SK-N-DZ (cell line): ENCODE data around the gene UBTD2.

ENCODE experiments used
- DNase-seq: peaks from one replicate; pipeline ENCODE4 v3.0.0-alpha.2; 2015; ENCODE audit warnings: low spot score
- small RNA-seq, 2 experiments: library from RNA; depleted of rRNA; stranded (forward); fragments of <200 nt; gene quantifications; one replicate each; pipeline ENCODE3, GENCODE V24; 2014

Gene UBTD2

DNA sequence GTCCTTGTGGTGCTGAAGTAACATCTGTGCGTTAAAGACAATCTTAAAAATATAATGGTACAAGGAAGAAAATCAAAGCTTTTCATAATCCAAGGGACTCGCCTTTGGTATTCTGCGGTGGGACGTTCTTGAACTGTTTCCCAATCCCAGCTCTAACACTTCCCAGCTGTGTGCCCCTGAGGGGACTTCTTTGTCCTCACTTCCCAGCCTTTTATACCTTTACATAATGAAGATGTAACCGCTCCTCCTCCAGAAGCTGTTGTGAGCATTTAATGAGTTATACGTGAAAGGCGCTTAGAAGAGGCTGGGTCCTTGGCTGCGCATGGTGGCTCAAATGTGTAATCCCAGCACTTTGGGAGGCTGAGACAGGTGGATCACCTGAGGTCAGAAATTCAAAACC is 112.4 kb downstream of the UBTD2 start:
- no peak for DNase-seq

DNA sequence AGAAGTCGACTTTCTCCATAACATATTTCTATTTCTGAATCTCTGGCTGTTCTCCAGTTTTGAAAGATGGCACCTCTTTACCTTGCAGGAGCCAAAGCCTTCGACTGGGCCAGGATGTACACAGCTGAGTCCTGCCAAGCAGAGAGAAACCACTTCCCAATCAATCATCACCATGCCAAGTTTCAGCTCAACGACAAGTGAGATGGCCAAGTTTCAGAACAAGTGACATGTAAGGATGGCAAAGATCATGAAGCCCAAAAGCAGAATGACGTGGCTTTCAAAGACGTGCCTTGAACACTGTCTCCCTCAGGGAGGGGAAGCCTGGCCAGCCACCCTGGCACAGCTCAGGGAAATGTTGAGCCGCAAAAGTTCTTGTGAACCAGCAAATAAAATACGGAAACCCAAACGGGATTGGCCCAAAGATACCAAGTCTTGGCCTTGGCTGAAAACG is 113.3 kb downstream of the UBTD2 start:
- no peak for DNase-seq

DNA sequence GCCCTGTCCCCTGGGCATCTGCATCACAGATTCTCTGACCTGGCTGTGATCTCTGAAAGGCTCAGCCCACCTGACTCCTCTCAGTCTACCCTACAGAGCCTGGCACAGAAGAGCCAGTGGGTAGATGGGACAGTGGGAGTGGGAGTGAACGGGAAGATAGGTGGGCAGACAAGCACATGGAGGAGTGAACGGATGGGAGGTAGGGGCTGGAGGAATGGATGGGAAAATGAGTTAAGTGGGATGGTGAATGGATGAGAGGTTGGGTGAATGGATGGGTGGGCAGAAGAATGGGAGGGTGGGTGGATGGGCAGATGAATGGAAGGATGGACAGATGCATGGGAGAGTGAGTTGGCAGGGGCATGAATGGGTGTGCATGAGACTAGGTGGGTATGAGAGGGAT is 114.3 kb downstream of the UBTD2 start:
- no peak for DNase-seq

DNA sequence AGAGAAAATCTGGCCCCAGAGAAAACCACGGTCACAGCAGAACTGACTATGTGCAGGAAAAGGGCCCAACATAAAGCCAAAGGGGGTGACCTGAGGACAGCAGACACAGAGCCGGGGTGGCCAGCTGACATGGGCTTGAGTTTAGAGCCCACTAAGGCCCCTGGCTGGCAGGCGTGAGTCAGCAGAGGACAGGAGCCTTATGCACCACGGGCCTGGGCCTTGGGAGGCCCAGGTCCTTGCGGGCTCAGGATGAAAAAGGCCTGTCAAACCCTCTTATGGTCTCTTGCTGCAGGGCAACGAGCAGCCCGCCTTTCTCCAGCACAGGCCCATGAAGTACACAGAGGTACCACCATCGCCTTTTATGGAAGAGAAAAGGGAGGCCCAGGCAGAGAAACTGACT is 115.3 kb downstream of the UBTD2 start:
- DNase-seq = no peak

DNA sequence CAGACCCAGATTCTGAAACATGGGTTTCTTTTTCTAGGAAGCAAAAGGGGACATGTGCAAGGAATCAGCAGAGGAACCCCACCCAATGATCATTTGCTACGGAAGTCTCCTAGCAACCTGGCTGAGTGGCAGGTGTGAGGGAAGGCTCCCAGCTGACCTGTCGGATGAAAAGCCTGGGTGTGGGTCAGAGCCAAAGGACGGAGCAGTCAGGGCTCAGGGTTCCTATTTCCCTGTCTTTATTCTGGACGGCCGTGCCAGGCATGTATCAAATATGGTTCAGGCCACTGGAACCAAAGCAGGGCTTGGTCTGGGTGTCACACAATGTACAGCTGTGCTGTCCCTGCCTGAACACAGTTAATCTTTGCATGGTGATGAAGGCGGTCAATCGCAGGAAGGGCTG is 115.7 kb downstream of the UBTD2 start:
- no peak for DNase-seq

DNA sequence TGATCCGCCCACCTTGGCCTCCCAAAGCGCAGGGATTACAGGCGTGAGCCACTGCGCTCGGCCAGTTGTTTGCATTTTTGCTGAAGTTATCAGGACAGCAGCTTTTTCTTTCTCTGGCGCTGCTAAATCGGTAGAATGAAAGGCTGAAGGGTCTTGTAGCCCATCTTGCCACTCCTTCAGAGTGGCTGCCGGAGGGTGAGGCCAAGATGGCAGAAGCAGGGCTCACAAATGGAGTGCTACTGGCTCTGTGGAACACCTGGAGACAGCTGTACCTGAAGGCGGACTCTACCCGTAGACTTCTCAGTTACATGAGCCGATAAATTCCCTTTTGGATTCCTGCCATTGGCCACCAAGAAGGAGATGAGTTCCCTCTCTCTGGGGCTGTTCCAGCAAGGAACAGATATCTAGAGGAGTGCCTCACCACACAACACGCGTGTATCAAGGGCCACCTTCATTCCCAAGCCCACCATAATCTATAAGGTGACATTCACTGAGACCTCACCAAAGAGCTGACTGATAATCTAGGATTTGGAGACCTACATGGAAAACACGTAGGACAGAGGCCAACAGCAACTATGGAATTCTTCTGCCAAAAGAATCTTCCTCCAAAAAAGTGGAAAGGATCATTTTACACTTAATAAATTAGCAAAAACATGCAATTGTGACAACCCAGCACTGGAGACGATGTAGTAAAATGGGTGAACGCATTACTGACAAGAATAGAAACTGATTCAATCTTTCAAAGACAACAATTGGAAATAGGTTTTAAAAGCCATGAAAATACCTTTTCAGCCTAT is 117.3 kb downstream of the UBTD2 start:
- DNase-seq = no peak

DNA sequence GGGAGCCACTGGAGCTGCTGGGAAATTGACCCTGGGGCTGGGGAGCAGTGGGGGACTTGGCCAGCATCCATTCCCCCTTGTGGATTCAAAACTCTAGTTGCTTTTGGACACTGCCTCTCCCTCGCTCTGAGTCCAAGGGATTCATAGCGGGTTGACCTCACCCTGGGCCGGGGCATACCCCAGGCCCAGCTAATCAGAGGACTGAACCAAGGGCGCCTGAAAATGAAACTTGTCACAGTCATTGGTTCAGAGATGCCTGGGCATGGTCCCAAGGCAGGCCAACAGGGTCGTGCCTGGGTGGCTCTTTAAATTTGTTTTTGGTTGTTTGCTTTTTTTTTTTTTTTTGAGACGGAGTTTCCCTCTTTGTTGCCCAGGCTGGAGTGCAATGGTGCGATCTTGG is 118.1 kb downstream of the UBTD2 start:
- DNase-seq = no peak

DNA sequence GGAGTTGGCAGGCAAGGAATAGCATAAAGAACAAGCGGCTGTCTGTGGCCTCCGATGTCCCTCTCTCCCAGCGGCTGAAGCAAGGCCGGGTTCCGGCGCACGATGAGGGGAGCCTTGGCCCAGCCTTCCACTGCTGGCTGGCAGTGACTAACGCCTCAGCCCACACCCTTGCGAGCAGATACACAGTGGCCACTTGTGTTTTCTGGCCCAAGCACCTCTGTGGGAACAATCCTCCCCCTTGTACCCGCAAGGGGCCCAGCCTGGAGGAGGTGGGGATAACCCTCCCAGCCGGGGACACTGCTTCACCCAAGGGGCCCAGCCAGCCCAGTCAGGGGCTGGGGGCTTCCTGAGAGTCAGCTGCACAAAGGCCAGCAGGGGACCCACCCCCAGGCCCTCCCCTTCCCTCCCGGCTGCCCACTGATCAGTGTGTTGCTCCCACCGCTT is 118.8 kb downstream of the UBTD2 start:
- no peak for DNase-seq

DNA sequence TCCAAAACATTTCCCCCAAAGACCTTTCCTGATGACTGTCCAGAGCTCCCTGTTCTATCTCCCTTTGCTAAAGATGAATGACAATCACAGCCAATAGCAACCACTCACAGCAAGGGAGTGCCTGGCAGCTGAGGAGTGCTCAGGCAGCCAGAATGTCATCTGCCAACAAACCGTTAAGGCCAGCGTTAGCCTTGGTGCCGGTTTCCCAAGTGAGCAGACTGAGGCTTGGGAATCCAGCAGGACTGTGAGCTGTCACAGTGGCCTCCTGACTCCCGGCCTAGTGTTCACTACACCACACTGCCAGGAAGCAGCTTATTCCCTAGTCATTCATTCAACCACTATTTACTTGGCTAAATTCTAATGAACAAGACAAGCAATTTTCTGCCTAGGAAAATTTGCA is 120.2 kb downstream of the UBTD2 start:
- DNase-seq = no peak

DNA sequence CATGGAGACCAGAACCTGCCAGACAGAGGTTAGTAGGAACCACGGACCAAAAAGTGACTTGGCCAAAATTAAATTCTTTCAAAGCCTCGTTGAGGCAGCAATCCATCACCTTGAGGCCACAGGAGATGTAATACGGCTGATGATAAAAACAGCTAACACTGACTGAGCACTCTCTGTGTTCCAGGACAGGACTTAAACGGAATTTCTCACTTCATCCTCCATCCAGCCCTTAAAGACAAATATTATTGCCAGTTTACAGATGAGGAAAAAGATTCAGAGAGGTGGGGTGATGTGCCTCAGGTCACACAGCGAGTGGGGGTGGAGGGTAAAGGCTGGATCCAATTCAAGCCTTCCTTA is 120.6 kb downstream of the UBTD2 start:
- no peak for DNase-seq

DNA sequence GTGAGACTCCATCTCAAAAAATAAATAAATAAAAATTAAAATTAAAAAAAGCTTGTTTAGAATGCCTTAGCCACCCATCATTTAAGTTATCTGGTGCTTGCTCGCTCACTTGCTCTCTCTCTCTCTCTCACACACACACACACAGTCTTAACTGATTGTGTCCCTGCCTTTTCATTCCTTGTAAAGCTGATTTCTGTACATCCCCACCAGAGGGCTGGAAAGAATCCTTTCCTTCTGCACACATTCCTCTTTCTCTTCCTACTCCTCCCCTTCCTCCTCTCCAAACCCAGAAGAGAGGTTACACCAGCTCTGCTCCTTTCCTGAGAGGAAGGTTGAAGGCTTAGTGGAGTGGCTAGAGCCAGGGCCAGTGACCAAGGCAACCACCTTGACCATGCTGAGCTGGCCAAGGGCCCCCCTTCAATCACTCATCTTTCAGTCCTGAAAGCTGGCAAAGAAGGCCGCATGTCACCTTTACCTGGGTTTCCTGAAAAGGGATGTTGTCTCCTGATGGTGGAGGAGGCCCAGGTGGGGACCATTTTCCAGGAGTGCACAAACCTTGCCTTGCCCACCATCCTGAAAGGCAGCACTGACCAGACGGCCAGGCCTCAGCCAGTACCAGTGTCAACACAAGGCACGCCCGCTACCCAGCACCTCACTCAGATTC is 121.1 kb downstream of the UBTD2 start:
- no peak for DNase-seq

DNA sequence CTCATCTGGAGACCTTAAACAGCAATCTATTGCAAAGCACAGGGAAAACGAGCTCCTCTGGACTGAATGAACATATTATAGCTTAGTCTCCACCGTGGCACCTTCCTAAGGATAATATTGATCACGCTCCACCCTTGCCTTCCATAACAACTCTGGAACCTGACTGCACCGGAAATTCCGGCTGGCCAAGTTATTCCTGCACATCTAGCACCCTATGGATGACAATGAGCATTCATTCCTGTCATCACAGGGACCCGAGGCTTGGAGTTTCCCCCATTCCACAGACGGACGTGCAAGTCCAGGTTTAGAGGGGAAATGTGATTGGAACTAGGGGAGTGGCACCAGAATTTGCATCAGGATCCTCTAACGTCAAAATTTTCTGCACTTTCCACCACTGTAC is 123.1 kb downstream of the UBTD2 start:
- no peak for DNase-seq

Small RNA genes lying within 50 kb of the gene (small RNA-seq; reads per million reads assigned to genes)
- 0 reads per million in 2 experiments for gene RF00191
